Mesendoderm (in vitro differentiated cells): ENCODE results near the gene ERG.

ENCODE experiments used
- DNase-seq: peaks from one replicate; pipeline ENCODE4 v3.0.0; 2013
- H2AK5ac ChIP-seq: 2 replicates; pipeline ENCODE4 v1.6.1; 2013; ENCODE audit warnings: low read length, inconsistent platforms
- H2BK120ac ChIP-seq: 2 replicates; pipeline ENCODE4 v1.6.1; 2013; ENCODE audit warnings: low read depth, mild to moderate bottlenecking, low read length, moderate library complexity, mixed read lengths
- H2BK15ac ChIP-seq: replicated peaks from 2 replicates; pipeline ENCODE4 v1.6.1; 2013; ENCODE audit warnings: low read depth, mild to moderate bottlenecking, moderate library complexity
- H2BK5ac ChIP-seq: 2 replicates; pipeline ENCODE4 v1.6.1; 2013; ENCODE audit warnings: low read length, inconsistent platforms
- H3K18ac ChIP-seq: 2 replicates; pipeline ENCODE4 v1.6.1; 2013; ENCODE audit warnings: mild to moderate bottlenecking, low read length, mixed read lengths
- H3K23ac ChIP-seq: one replicate; pipeline ENCODE4 v1.6.1; 2013; ENCODE audit warnings: low read length
- H3K27ac ChIP-seq: 2 replicates; pipeline ENCODE4 v1.5.1; 2013; ENCODE audit warnings: low read depth, mild to moderate bottlenecking, inconsistent platforms, low read length, moderate library complexity
- H3K27me3 ChIP-seq: 2 replicates; pipeline ENCODE4 v1.6.1; 2013; ENCODE audit warnings: low read length, control low read depth, mild to moderate bottlenecking, inconsistent platforms; ENCODE audit not compliant: insufficient read depth, poor library complexity
- H3K36me3 ChIP-seq: 2 replicates; pipeline ENCODE4 v1.6.1; 2013; ENCODE audit warnings: low read length, inconsistent platforms; ENCODE audit not compliant: control insufficient read depth, insufficient read depth
- H3K4ac ChIP-seq: one replicate; pipeline ENCODE4 v1.6.1; 2013; ENCODE audit warnings: low read depth, mild to moderate bottlenecking, low read length, moderate library complexity
- H3K4me1 ChIP-seq: 2 replicates; pipeline ENCODE4 v1.6.1; 2013; ENCODE audit warnings: low read depth, low read length, inconsistent platforms; ENCODE audit not compliant: control insufficient read depth
- H3K4me2 ChIP-seq: 2 replicates; pipeline ENCODE4 v1.6.1; 2013; ENCODE audit warnings: low read length
- H3K4me3 ChIP-seq: 2 replicates; pipeline ENCODE4 v1.5.1; 2013; ENCODE audit warnings: mild to moderate bottlenecking, low read length
- H3K56ac ChIP-seq: one replicate; pipeline ENCODE4 v1.6.1; 2013; ENCODE audit warnings: low read length
- H3K79me1 ChIP-seq: 2 replicates; pipeline ENCODE4 v1.6.1; 2013; ENCODE audit warnings: low read length, inconsistent platforms
- H3K79me2 ChIP-seq: 2 replicates; pipeline ENCODE4 v1.6.1; 2013; ENCODE audit warnings: mild to moderate bottlenecking, low read length; ENCODE audit not compliant: control insufficient read depth, insufficient read depth
- H3K9ac ChIP-seq: 2 replicates; pipeline ENCODE4 v1.6.1; 2013; ENCODE audit warnings: low read length, inconsistent platforms
- H4K5ac ChIP-seq: one replicate; pipeline ENCODE4 v1.6.1; 2013; ENCODE audit warnings: low read length
- H4K8ac ChIP-seq: one replicate; pipeline ENCODE4 v1.6.1; 2013; ENCODE audit warnings: low read depth, mild to moderate bottlenecking, control low read depth, low read length, moderate library complexity
- WGBS: extraction: QIAGEN DNeasy Blood & Tissue Kit; methylation state at CpG from one replicate; pipeline ENCODE4 v1.1.7; 2013; ENCODE audit warnings: low lambda C conversion rate, missing lambda C conversion rate; ENCODE audit not compliant: insufficient coverage; ENCODE audit errors: extremely low coverage; 5-methylcytosine and 5-hydroxymethylcytosine counted together

The ERG gene

DNA sequence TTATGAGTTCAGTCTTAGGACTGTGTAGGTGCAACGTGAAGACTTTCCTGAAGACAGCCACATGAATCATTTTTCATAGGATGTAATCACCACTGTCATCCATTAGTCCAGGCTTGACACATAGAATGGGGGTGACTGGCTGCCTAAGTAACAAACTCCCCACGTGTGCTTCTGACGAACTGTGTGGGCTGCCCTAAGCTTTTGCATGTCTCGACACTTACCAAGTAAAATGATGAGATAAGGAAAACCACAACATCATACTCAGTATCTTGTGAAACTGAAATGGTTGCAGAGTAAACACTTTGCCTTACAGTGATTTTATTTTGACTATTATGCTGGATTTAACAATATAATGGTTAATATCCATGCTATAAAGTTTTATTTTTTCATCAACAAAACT, 19.5 kb downstream of the ERG start:
- H3K79me1 ChIP-seq, result no peaks in the 10 kb centered on the region
- no peak overlapping the region for H3K23ac ChIP-seq
- no peaks in the 10 kb centered on the region for H3K36me3 ChIP-seq
- no peak overlapping the region for H3K9ac ChIP-seq
- H3K18ac ChIP-seq, result no peak overlapping the region
- no peak overlapping the region for H3K4me3 ChIP-seq
- H3K4me1 ChIP-seq, result peaks cover 7% of the 10 kb centered on the region
- no peak overlapping the region for H3K4me2 ChIP-seq
- no peaks in the 10 kb centered on the region for H3K79me2 ChIP-seq
- H4K8ac ChIP-seq, result no peak overlapping the region
- no peak overlapping the region for H3K56ac ChIP-seq
- H2BK15ac ChIP-seq, result no peak overlapping the region
- H3K27me3 ChIP-seq, result no peaks in the 10 kb centered on the region
- H2BK120ac ChIP-seq, result no peak overlapping the region
- H3K4ac ChIP-seq, result no peak overlapping the region
- H2BK5ac ChIP-seq, result no peak overlapping the region
- H3K27ac ChIP-seq, result no peak overlapping the region
- H2AK5ac ChIP-seq, result no peak overlapping the region
- no peak overlapping the region for H4K5ac ChIP-seq
- no peak for DNase-seq
- no CpG with 5 or more reads among the region's 4 CpGs for WGBS

DNA sequence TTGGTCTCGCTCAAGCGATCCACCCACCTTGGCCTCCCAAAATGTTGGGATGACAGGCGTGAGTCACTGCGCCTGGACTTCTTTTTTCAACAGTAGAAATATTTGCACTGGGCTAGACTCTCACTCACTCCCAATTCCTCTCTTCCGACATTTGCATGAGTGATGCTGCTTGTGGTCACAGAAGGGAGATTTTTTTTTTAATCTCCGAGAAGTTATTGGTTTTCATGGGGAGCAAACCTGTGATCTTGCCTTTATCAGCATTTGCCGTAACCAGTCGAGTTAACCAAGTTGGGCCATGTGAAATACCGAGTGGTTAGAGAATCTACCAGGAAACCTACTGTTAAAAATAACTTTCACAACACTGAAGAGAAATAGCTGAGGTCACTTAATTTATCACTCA, 21.1 kb downstream of the ERG start:
- H3K4me2 ChIP-seq, result no peak overlapping the region
- no peak overlapping the region for H3K9ac ChIP-seq
- H3K27ac ChIP-seq, result no peak overlapping the region
- no peak overlapping the region for H3K18ac ChIP-seq
- no peaks in the 10 kb centered on the region for H3K79me2 ChIP-seq
- no peaks in the 10 kb centered on the region for H3K27me3 ChIP-seq
- no peak overlapping the region for H3K23ac ChIP-seq
- no peak overlapping the region for H4K5ac ChIP-seq
- DNase-seq, result no peak
- H3K36me3 ChIP-seq, result no peaks in the 10 kb centered on the region
- H3K4me3 ChIP-seq, result no peak overlapping the region
- H3K4ac ChIP-seq, result no peak overlapping the region
- H3K79me1 ChIP-seq, result no peaks in the 10 kb centered on the region
- no peak overlapping the region for H4K8ac ChIP-seq
- no peak overlapping the region for H2BK15ac ChIP-seq
- no peak overlapping the region for H3K56ac ChIP-seq
- peaks cover 9% of the 10 kb centered on the region for H3K4me1 ChIP-seq
- H2BK120ac ChIP-seq, result no peak overlapping the region
- H2BK5ac ChIP-seq, result no peak overlapping the region
- WGBS, result no CpG with 5 or more reads among the region's 9 CpGs
- H2AK5ac ChIP-seq, result no peak overlapping the region

DNA sequence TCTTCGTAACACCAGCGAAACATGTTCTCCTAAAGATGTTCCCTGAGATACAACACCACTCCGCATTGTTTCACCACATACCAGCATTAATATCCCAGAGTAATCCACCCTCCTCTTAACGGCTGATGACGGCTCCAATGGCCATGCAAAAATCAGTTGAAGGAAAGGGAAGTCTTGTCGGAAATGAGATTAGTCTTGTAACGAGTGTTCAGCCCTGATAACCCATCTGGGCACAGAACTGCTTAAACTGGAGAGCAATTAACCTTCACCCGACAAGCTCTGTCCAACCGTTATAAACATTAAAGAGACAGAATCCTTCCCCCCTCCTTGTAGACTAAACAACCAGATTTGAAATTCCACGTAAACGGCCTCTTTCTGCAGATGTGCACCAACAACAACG, 21.9 kb downstream of the ERG start:
- Histone ChIP-seq H3K4me3 (no peak overlapping the region), H2BK15ac (no peak overlapping the region), H3K36me3 (no peaks in the 10 kb centered on the region), H3K27me3 (no peaks in the 10 kb centered on the region), H3K56ac (no peak overlapping the region), H3K4ac (no peak overlapping the region), H2BK120ac (no peak overlapping the region), H3K79me1 (no peaks in the 10 kb centered on the region), H3K23ac (no peak overlapping the region), H3K27ac (no peak overlapping the region), H4K5ac (no peak overlapping the region), H3K79me2 (no peaks in the 10 kb centered on the region), H3K4me1 (peaks cover 9% of the 10 kb centered on the region), H3K9ac (no peak overlapping the region), H4K8ac (no peak overlapping the region), H2AK5ac (no peak overlapping the region), H3K4me2 (no peak overlapping the region), H3K18ac (no peak overlapping the region), H2BK5ac (no peak overlapping the region)
- whole genome bisulfite sequencing, result no CpG with 5 or more reads among the region's 12 CpGs
- DNase-seq, result no peak

DNA sequence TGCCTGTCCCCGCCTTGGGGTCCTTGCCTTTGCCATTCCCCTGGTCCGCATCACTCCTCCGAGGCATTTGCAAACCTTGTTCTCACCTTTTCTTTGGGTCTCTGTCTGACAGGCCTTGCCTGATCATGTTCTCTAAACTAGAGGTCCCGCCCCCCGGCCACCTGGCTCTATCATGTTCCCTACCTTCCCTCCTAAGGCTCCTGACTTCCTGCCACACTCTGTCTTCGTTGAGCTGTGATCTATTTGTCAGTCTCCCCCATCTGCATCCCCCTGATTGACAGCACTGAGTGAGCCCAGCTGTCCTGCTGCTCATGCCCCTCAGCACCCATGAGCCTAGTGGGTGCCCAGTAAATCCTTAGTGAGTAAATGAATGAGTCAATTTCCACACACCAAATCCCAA, 22.8 kb downstream of the ERG start:
- Histone ChIP-seq H3K27ac (no peak overlapping the region), H3K4me2 (no peak overlapping the region), H3K4me1 (peaks cover 9% of the 10 kb centered on the region), H3K23ac (no peak overlapping the region), H3K56ac (no peak overlapping the region), H3K36me3 (no peaks in the 10 kb centered on the region), H2BK15ac (no peak overlapping the region), H3K18ac (no peak overlapping the region), H3K4ac (no peak overlapping the region), H3K4me3 (no peak overlapping the region), H3K9ac (no peak overlapping the region), H4K8ac (no peak overlapping the region), H3K27me3 (no peaks in the 10 kb centered on the region), H4K5ac (no peak overlapping the region), H2BK5ac (no peak overlapping the region), H3K79me2 (no peaks in the 10 kb centered on the region), H2AK5ac (no peak overlapping the region), H2BK120ac (no peak overlapping the region), H3K79me1 (no peaks in the 10 kb centered on the region)
- WGBS, result no CpG with 5 or more reads among the region's 6 CpGs
- DNase-seq, result peak; percentile 27

DNA sequence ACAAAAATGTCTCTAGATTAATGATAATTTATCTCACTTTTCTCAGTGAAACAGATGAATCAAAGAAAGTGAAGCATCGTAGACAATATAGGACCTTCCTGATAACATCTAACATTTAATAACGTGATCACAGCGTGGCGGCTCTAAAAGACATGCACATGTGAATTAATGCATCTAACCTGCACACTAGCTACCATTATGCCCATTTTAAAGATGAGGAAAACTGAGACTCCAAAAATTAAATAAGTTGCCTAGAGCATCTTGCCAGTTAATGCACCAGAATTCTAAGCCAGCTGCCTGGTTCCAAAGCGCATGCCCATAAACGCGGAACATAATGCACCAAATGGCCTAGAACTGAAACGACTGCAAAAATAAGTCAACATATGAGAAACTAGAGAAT, 23.5 kb downstream of the ERG start:
- H3K56ac ChIP-seq, result no peak overlapping the region
- H3K4me1 ChIP-seq, result peaks cover 9% of the 10 kb centered on the region
- WGBS, result no CpG with 5 or more reads among the region's 8 CpGs
- no peak overlapping the region for H3K4me2 ChIP-seq
- H3K79me2 ChIP-seq, result no peaks in the 10 kb centered on the region
- no peak overlapping the region for H3K9ac ChIP-seq
- no peak overlapping the region for H4K8ac ChIP-seq
- H3K23ac ChIP-seq, result no peak overlapping the region
- no peak overlapping the region for H3K4ac ChIP-seq
- no peak for DNase-seq
- no peak overlapping the region for H4K5ac ChIP-seq
- H2BK120ac ChIP-seq, result no peak overlapping the region
- H3K36me3 ChIP-seq, result no peaks in the 10 kb centered on the region
- H3K18ac ChIP-seq, result no peak overlapping the region
- no peaks in the 10 kb centered on the region for H3K27me3 ChIP-seq
- no peak overlapping the region for H2AK5ac ChIP-seq
- H3K27ac ChIP-seq, result no peak overlapping the region
- no peak overlapping the region for H2BK5ac ChIP-seq
- no peaks in the 10 kb centered on the region for H3K79me1 ChIP-seq
- H3K4me3 ChIP-seq, result no peak overlapping the region
- H2BK15ac ChIP-seq, result no peak overlapping the region

DNA sequence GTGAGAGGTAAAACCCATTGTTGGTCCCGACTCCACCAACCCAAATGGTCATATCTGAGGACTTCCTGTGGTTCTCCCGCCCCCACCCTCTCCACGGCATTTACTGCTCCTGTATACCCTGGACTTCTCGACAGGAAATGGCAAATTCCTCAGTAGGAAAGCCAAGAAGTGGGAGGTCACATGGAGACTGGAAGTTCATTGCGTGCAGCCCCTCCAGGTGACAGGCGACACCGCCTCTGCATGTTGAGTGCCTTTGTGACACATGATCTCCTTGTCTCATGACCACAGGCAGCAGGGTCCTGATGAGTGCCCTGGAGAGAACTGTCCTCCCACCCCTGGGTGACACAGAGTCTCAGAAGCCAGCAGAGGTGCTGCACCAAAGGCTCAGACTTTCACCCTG, 24.2 kb downstream of the ERG start:
- Histone ChIP-seq H3K79me1 (no peaks in the 10 kb centered on the region), H4K5ac (no peak overlapping the region), H3K56ac (peak overlapping the region; percentile 22), H4K8ac (no peak overlapping the region), H2BK120ac (no peak overlapping the region), H3K4me1 (peaks cover 9% of the 10 kb centered on the region), H3K27ac (no peak overlapping the region), H3K9ac (no peak overlapping the region), H3K18ac (no peak overlapping the region), H3K23ac (no peak overlapping the region), H3K4me3 (no peak overlapping the region), H3K27me3 (no peaks in the 10 kb centered on the region), H3K4ac (no peak overlapping the region), H3K4me2 (no peak overlapping the region), H2AK5ac (no peak overlapping the region), H3K79me2 (no peaks in the 10 kb centered on the region), H3K36me3 (no peaks in the 10 kb centered on the region), H2BK5ac (no peak overlapping the region), H2BK15ac (no peak overlapping the region)
- WGBS, result no CpG with 5 or more reads among the region's 7 CpGs
- peak; percentile 77 for DNase-seq
